Measurements from ENCODE around the gene SLC35F3.

GRCh38 chr1:233940908-233941307 lies 36.4 kb downstream of the SLC35F3 start:
- TF ChIP-seq CTCF (IDR thresholded peaks at IDR 0.05; ENCODE audit: poor library complexity, severe bottlenecking) (no peak), POLR2AphosphoS5 (IDR thresholded peaks at IDR 0.05) (no peak), EZH2 (IDR thresholded peaks at IDR 0.05; ENCODE audit: borderline replicate concordance, insufficient read depth, low read length, poor library complexity, severe bottlenecking) (no peak), RAD21 (conservative IDR thresholded peaks at IDR 0.05) (no peak), EP300 (conservative IDR thresholded peaks at IDR 0.05; ENCODE audit: poor library complexity, severe bottlenecking) (no peak), REST (IDR thresholded peaks at IDR 0.05; ENCODE audit: borderline replicate concordance) (no peak)
